ENCODE measurements around the gene ACSM2B.
"Not testable (repeated sequence)": the region's sequence is repeated elsewhere in the genome, so short reads cannot be mapped to it uniquely, and the experiment has no call there.

- not testable (repeated sequence) for TF ChIP-seq POLR2A (IDR thresholded peaks at IDR 0.05; ENCODE audit: low read length); GATA1 (IDR thresholded peaks at IDR 0.05; ENCODE audit: low read depth, low read length)
Measured at GRCh38 chr16:20589486-20589885, 13.3 kb upstream of the ACSM2B start.
